B cell (primary cell): Measurements from ENCODE around the gene LRRIQ4. TPM values are rescaled to one million over a fixed set of nuclear protein-coding genes. Genes with fewer than 3 reads are reported as not detected.
A peak's percentile ranks its signal among the peaks of the same experiment; 100 is the strongest.

Source experiments
- ATAC-seq: fragments of 200-7000 bp; cut with Tn5 transposase; one replicate; pipeline ENCODE4 v1.10.0; 2021; ENCODE audit warnings: low read depth, mild to moderate bottlenecking, moderate number of reproducible peaks, moderate library complexity
- CTCF ChIA-PET: fragments of 350-600 bp; sonication (Branson Sonifier 250); formaldehyde crosslinking; loops from one replicate; lab custom pipeline; 2021; ENCODE audit warnings: antibody characterized with exemption, inconsistent platforms; lab: Charles Lee
- POLR2A ChIA-PET: fragments of 350-600 bp; sonication (Branson Sonifier 250); formaldehyde crosslinking; loops from one replicate; lab custom pipeline; 2021; ENCODE audit warnings: antibody characterized with exemption; lab: Charles Lee
- DNase-seq: peaks from one replicate; pipeline ENCODE4 v3.0.0; 2013
- H2AFZ ChIP-seq: 2 replicates; pipeline ENCODE4 v1.6.1; 2012; ENCODE audit warnings: mild to moderate bottlenecking, low read depth, low read length; ENCODE audit not compliant: insufficient read depth, poor library complexity, severe bottlenecking
- H3K27ac ChIP-seq, 2 donors: 1 replicate in 1 of 2; 2 replicates in 1 of 2; pipeline ENCODE4 v1.5.1; 2012 to 2013; ENCODE audit warnings: low read length in 2 of 2, mild to moderate bottlenecking in 2 of 2, moderate library complexity in 1 of 2
- H3K27me3 ChIP-seq, 4 experiments: fragments of 200-600 bp in 1 of 4; sonication (generic) in 1 of 4; replicated peaks in 1 of 4; 1 replicate in 2 of 4; 2 replicates in 2 of 4; pipeline versions ENCODE4 v1.6.1 to v1.7.0; 2013 to 2016; ENCODE audit warnings: low read length in 3 of 4, mild to moderate bottlenecking in 2 of 4, mixed read lengths in 1 of 4, moderate library complexity in 1 of 4; ENCODE audit not compliant: insufficient read depth in 4 of 4, control insufficient read depth in 3 of 4; ENCODE audit errors: control extremely low read depth in 1 of 4
- H3K36me3 ChIP-seq, 2 experiments: replicated peaks in 1 of 2; 1 replicate in 1 of 2; 2 replicates in 1 of 2; pipeline versions ENCODE4 v1.6.1 to v1.7.1; 2013; ENCODE audit warnings: low read length in 1 of 2; ENCODE audit not compliant: insufficient read depth in 2 of 2, control insufficient read depth in 1 of 2; ENCODE audit errors: control extremely low read depth in 1 of 2, extremely low read depth in 1 of 2
- H3K4me1 ChIP-seq, 2 donors: fragments of 200-600 bp in 1 of 2; sonication (generic) in 1 of 2; 1 replicate in 1 of 2; 2 replicates in 1 of 2; pipeline versions ENCODE4 v1.5.1 to v1.6.1; 2013 to 2017; ENCODE audit warnings: low read length in 2 of 2; ENCODE audit not compliant: control insufficient read depth in 2 of 2, insufficient read depth in 2 of 2
- H3K4me2 ChIP-seq: replicated peaks from 2 replicates; pipeline ENCODE3; 2012; ENCODE audit warnings: mild to moderate bottlenecking, low read depth, low read length; ENCODE audit not compliant: poor library complexity, severe bottlenecking
- H3K4me3 ChIP-seq, 5 experiments: fragments of 200-600 bp in 1 of 5; sonication (generic) in 1 of 5; 1 replicate in 3 of 5; 2 replicates in 2 of 5; pipeline versions ENCODE4 v1.5.1 to v1.7.0; 2011 to 2016; ENCODE audit warnings: low read length in 4 of 5, mild to moderate bottlenecking in 4 of 5, low read depth in 2 of 5, control low read depth in 1 of 5, moderate library complexity in 1 of 5; ENCODE audit not compliant: insufficient read depth in 1 of 5; ENCODE audit errors: control extremely low read depth in 1 of 5, extremely low read depth in 1 of 5
- H3K79me2 ChIP-seq: fragments of 200-600 bp; sonication (generic); one replicate; pipeline ENCODE4 v1.6.0; 2016; ENCODE audit warnings: low read length; ENCODE audit not compliant: control insufficient read depth, insufficient read depth
- H3K9ac ChIP-seq: fragments of 200-600 bp; sonication (generic); 2 replicates; pipeline ENCODE4 v1.6.1; 2017; ENCODE audit warnings: mild to moderate bottlenecking, low read length, moderate library complexity
- H3K9me3 ChIP-seq, 3 donors: one replicate each; pipeline versions ENCODE4 v1.6.1 to v1.7.1; 2013; ENCODE audit warnings: low read length in 2 of 3; ENCODE audit not compliant: control insufficient read depth in 2 of 3, insufficient read depth in 1 of 3; ENCODE audit errors: control extremely low read depth in 1 of 3
- H4K20me1 ChIP-seq: 2 replicates; pipeline ENCODE4 v1.6.0; 2012; ENCODE audit warnings: mild to moderate bottlenecking, low read length; ENCODE audit not compliant: insufficient read depth, control insufficient read depth, poor library complexity, severe bottlenecking
- H3K27ac Mint-ChIP-seq: one replicate; pipeline ENCODE4 v1.8.0; 2021; ENCODE audit warnings: mixed read lengths
- H3K27me3 Mint-ChIP-seq: one replicate; pipeline ENCODE4 v1.8.0; 2021; ENCODE audit warnings: mixed read lengths
- H3K4me1 Mint-ChIP-seq: one replicate; pipeline ENCODE4 v1.8.0; 2021; ENCODE audit warnings: mixed read lengths
- H3K4me3 Mint-ChIP-seq: one replicate; pipeline ENCODE4 v1.8.0; 2021; ENCODE audit warnings: mixed read lengths
- H3K9me3 Mint-ChIP-seq: one replicate; pipeline ENCODE4 v1.8.0; 2022; ENCODE audit warnings: mixed read lengths; ENCODE audit not compliant: insufficient read depth
- CTCF ChIP-seq: fragments of 200-600 bp; IDR thresholded peaks from one replicate; pipeline ENCODE4 v1.8.0; 2022; ENCODE audit warnings: antibody characterized with exemption, mild to moderate bottlenecking
- EZH2 ChIP-seq: IDR thresholded peaks from 2 replicates; pipeline ENCODE4 v1.6.1; 2012; ENCODE audit warnings: borderline replicate concordance, low read depth, mild to moderate bottlenecking, moderate library complexity, low read length; ENCODE audit not compliant: insufficient read depth, poor library complexity, severe bottlenecking
- WGBS: methylation state at CpG from one replicate; pipeline ENCODE4 v1.1.5; 2013; ENCODE audit warnings: missing lambda C conversion rate; ENCODE audit not compliant: insufficient coverage; 5-methylcytosine and 5-hydroxymethylcytosine counted together
- intact Hi-C: fragments of 100-400 bp; cut with micrococcal nuclease; formaldehyde crosslinking; loops from one replicate; pipeline ENCODE4 v1.10.0; 2022
- polyA plus RNA-seq: library from polyadenylated mRNA; depleted of rRNA; stranded (reverse); fragments of >200 nt; gene quantifications from 2 replicates; pipeline ENCODE4 v1.2.3, GENCODE V29; 2012
- total RNA-seq, 2 donors: library from RNA; stranded (reverse); fragments of 120-200 nt in 1 of 2; gene quantifications; 1 replicate in 1 of 2; 2 replicates in 1 of 2; pipeline versions ENCODE4 v1.2.3 to v1.2.4, GENCODE V29; 2013 to 2022

The LRRIQ4 gene
- total and polyA plus RNA-seq, 2 donors (not counting 1 experiment from before 2014, with no cell fraction given) = 0.04 to 0.71 TPM

- no peak overlapping the region for H3K4me3 ChIP-seq
- no peak overlapping the region for H3K9ac ChIP-seq
- peaks cover 45 to 48% of the 10 kb centered on the region in 2 donors for H3K4me1 ChIP-seq
- Mint-ChIP-seq H3K4me3 (no peak overlapping the region), H3K27ac (peak overlapping the region; percentile 39), H3K4me1 (peaks cover 57% of the 10 kb centered on the region), H3K27me3 (no peaks in the 10 kb centered on the region), H3K9me3 (no peaks in the 10 kb centered on the region)
- intact Hi-C loops = loop anchor here (10.0 kb wide), 2 partner anchors 174 to 516 kb away; partner anchors contain the start of genes MECOM and SKIL
- DNase-seq = no peak
- TF ChIP-seq EZH2 (no peak), CTCF (no peak)
- peaks cover 0 to 3% of the 10 kb centered on the region in 2 experiments for H3K36me3 ChIP-seq
- ChIA-PET CTCF (no interaction called here), POLR2A (no interaction called here)
- no peak for ATAC-seq
- no peaks in the 10 kb centered on the region for H3K79me2 ChIP-seq
- no peak overlapping the region for H3K27ac ChIP-seq
- no peaks in the 10 kb centered on the region for H4K20me1 ChIP-seq
- H2AFZ ChIP-seq = no peak overlapping the region
- no CpG with 5 or more reads among the region's 1 CpG for WGBS
- peaks cover 0 to 1% (median 0%) of the 10 kb centered on the region in 3 donors for H3K9me3 ChIP-seq
- H3K4me2 ChIP-seq = no peak overlapping the region
- no peaks in the 10 kb centered on the region for H3K27me3 ChIP-seq
These were observed 25.9 kb downstream of the LRRIQ4 start for GRCh38 chr3:169838511-169839030.

GRCh38 chr3:169841171-169841570 is 28.5 kb downstream of the LRRIQ4 start:
- Histone ChIP-seq H3K4me1 (peaks cover 35 to 45% of the 10 kb centered on the region in 2 donors), H4K20me1 (no peaks in the 10 kb centered on the region), H2AFZ (peak overlapping the region; percentile 36), H3K27me3 (no peaks in the 10 kb centered on the region), H3K9me3 (peaks cover 0 to 1% (median 0%) of the 10 kb centered on the region in 3 donors), H3K79me2 (no peaks in the 10 kb centered on the region), H3K4me2 (peak overlapping the region; percentile 64), H3K27ac (peak overlapping the region; percentile 19 to 43), H3K4me3 (peak overlapping the region in 2 of 5 experiments; percentile 13 to 34), H3K36me3 (peaks cover 0 to 2% of the 10 kb centered on the region in 2 experiments), H3K9ac (peak overlapping the region; percentile 21)
- Mint-ChIP-seq H3K4me3 (peak overlapping the region; percentile 69), H3K9me3 (no peaks in the 10 kb centered on the region), H3K4me1 (peaks cover 59% of the 10 kb centered on the region), H3K27me3 (no peaks in the 10 kb centered on the region), H3K27ac (peak overlapping the region; percentile 91)
- intact Hi-C loops = no loop called here
- whole genome bisulfite sequencing = 15% methylated on average over 3 of the region's 4 CpGs
- ChIA-PET POLR2A (no interaction called here), CTCF (interaction anchor here (0.7 to 1.4 kb wide), 6 partner anchors 21 to 971 kb away, joined by 3 to 4 read pairs (median 3); partner anchors contain the start of gene ACTRT3)
- ATAC-seq (peak; percentile 44), DNase-seq (peak; percentile 37)
- TF ChIP-seq CTCF = no peak
- TF ChIP-seq EZH2 = no peak
